Endothelial cell (in vitro differentiated cells): ENCODE results near the gene TAF9B. TPM values are rescaled to one million over a fixed set of nuclear protein-coding genes. Genes with fewer than 3 reads are reported as not detected.

Experiments
- DNase-seq: peaks from one replicate; pipeline ENCODE4 v3.0.0; 2021; ENCODE audit warnings: low spot score
- H3K27ac Mint-ChIP-seq: one replicate; pipeline ENCODE4 v1.8.0; 2021; ENCODE audit warnings: mixed read lengths, inconsistent platforms; ENCODE audit not compliant: unreplicated experiment
- H3K27me3 Mint-ChIP-seq: one replicate; pipeline ENCODE4 v1.8.0; 2021; ENCODE audit warnings: mild to moderate bottlenecking, moderate library complexity, mixed read lengths, inconsistent platforms; ENCODE audit not compliant: unreplicated experiment
- H3K36me3 Mint-ChIP-seq: one replicate; pipeline ENCODE4 v1.8.0; 2021; ENCODE audit warnings: mild to moderate bottlenecking, low read depth, mixed read lengths, inconsistent platforms; ENCODE audit not compliant: unreplicated experiment
- H3K4me1 Mint-ChIP-seq: one replicate; pipeline ENCODE4 v1.8.0; 2021; ENCODE audit warnings: mild to moderate bottlenecking, mixed read lengths, inconsistent platforms; ENCODE audit not compliant: unreplicated experiment
- H3K4me3 Mint-ChIP-seq: one replicate; pipeline ENCODE4 v1.8.0; 2021; ENCODE audit warnings: mild to moderate bottlenecking, mixed read lengths, inconsistent platforms; ENCODE audit not compliant: unreplicated experiment
- H3K9me3 Mint-ChIP-seq: one replicate; pipeline ENCODE4 v1.8.0; 2021; ENCODE audit warnings: mixed read lengths, inconsistent platforms; ENCODE audit not compliant: unreplicated experiment
- long read RNA-seq: library from polyadenylated mRNA; unstranded; transcript quantifications from one replicate; pipeline ENCODE4 v2.0.0, GENCODE V29; 2020; ENCODE audit not compliant: unreplicated experiment
- total RNA-seq: library from RNA; stranded (reverse); fragmentation: NEBNext Ultra II Directional; extraction: Animal tissue kit (Norgen Biotek cat#: 25700); gene quantifications from one replicate; pipeline ENCODE4 v1.2.1, GENCODE V29; 2021; ENCODE audit not compliant: unreplicated experiment
- TF ChIP-seq, protein P1 (sequence below): fragments of 200-600 bp; sonication (generic); IDR thresholded peaks from one replicate; pipeline ENCODE4 v1.5.0; 2021; ENCODE audit warnings: antibody characterized with exemption; ENCODE audit not compliant: unreplicated experiment

The TAF9B gene, protein sequence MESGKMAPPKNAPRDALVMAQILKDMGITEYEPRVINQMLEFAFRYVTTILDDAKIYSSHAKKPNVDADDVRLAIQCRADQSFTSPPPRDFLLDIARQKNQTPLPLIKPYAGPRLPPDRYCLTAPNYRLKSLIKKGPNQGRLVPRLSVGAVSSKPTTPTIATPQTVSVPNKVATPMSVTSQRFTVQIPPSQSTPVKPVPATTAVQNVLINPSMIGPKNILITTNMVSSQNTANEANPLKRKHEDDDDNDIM
- 19.5 TPM for total RNA-seq
- long read RNA-seq, transcript TAF9B-201 (7 exons, 2,713 nt), result major isoform, 9 of 14 reads
- long read RNA-seq, partial matches to known transcripts, result 0 of 14 reads
- long read RNA-seq, other reads (novel, unspliced or antisense), result 5 of 14 reads

DNA sequence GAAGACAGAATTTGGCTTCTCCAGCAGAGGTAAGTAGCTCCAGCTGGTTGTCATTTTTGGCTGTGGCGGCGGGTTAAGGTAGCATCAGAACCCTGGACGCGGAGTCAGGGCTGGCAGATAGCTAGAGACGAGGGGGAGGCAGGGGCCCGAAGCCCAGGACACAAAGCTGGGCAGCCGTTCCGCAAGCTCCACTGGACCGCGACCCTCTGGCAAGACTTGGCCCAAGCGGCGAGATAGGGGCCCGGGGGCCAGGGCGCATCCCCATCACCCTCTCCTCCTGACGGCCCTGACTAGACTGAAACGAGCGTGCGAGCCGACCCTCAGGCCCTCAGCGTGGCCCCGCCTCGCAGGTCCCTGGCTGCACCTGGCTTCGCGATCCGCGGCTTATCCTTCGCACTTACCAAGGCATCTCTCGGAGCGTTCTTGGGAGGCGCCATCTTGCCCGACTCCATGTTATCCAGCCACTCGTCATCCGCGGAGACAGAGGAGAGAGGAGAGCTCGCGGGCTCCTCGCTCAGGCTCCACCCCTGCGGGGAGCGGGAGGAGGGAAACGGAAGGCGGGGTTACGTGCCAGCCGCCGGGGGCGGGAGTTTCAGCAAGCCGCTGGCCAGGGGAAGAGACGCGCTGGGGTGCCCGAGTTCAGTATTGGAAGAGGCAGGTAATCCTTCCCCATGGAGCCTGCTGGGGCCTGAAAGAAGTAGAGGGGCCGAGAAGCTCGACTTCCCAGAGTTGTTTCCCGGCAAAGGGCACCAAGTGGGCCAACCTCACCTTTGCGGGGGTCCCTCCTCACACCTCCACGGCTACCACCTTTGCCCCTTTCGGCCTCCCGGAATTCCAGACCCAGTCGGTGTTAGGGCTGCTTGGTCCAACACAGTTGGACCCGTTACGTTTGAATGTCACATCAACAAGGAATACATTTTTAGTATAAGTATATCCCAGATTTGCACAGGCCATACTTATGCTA, at the start of gene TAF9B:
Gene TAF9B (minus strand): TSS at position 491 of the 964 bp plus-strand sequence. CDS start 39 bp downstream, at position 452.
- TF ChIP-seq, protein P1, sequence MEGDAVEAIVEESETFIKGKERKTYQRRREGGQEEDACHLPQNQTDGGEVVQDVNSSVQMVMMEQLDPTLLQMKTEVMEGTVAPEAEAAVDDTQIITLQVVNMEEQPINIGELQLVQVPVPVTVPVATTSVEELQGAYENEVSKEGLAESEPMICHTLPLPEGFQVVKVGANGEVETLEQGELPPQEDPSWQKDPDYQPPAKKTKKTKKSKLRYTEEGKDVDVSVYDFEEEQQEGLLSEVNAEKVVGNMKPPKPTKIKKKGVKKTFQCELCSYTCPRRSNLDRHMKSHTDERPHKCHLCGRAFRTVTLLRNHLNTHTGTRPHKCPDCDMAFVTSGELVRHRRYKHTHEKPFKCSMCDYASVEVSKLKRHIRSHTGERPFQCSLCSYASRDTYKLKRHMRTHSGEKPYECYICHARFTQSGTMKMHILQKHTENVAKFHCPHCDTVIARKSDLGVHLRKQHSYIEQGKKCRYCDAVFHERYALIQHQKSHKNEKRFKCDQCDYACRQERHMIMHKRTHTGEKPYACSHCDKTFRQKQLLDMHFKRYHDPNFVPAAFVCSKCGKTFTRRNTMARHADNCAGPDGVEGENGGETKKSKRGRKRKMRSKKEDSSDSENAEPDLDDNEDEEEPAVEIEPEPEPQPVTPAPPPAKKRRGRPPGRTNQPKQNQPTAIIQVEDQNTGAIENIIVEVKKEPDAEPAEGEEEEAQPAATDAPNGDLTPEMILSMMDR, result no peak
- Mint-ChIP-seq H3K27ac (peak within 1 kb of the TSS; percentile 42), H3K27me3 (peaks cover 1% of the 10 kb centered on the region), H3K4me3 (peak within 1 kb of the TSS; percentile 89), H3K9me3 (no peaks in the 10 kb centered on the region), H3K4me1 (peaks cover 3% of the 10 kb centered on the region), H3K36me3 (no peaks in the 10 kb centered on the region)
- DNase-seq, result peak; percentile 71

DNA sequence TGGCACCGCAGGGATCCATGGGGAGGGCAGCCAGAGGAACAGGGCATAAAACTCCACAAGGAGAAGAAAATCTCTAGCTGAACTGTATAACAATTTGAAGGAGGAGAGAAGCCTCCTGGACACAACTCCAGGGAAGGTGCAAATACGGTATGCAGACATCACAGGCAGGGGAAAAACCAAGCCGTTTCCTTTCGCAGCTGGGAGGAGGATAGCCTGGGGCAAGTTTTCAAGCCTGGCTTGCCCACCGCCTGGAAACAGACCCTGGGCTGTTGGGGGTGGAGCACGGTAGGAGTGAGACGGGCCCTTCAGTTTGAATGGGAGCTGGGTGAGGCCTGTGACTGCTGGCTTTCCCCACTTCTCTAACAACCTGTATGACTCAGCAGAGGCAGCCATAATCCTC, 43.4 kb upstream of the TAF9B start:
- no peak overlapping the region for H3K27ac Mint-ChIP-seq
- TF ChIP-seq, protein P1, result no peak
- peaks cover 3% of the 10 kb centered on the region for H3K27me3 Mint-ChIP-seq
- H3K4me1 Mint-ChIP-seq, result no peaks in the 10 kb centered on the region
- no peak overlapping the region for H3K4me3 Mint-ChIP-seq
- no peaks in the 10 kb centered on the region for H3K9me3 Mint-ChIP-seq
- DNase-seq, result no peak
- peaks cover 3% of the 10 kb centered on the region for H3K36me3 Mint-ChIP-seq

DNA sequence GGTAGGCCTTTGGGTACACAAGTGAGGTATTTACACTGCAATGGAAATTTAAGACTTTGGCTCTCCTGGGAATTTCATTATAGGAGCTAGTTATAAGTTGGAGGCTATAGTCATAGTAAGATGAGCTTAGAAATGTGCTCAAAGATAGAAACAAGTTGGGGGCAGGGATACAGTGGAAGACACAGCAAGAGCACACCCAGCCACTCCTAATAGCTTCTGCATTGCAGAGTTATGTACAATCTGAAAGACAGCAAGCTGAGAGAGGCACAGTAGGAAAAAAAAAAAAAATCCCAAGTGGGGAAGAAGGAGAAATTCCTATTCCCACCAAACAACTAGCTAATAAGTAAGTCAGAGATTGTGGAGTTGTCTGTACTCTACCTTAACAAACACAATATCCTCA, 41.9 kb upstream of the TAF9B start:
- no peak for DNase-seq
- Mint-ChIP-seq H3K4me3 (no peak overlapping the region), H3K9me3 (no peaks in the 10 kb centered on the region), H3K27ac (no peak overlapping the region), H3K4me1 (no peaks in the 10 kb centered on the region), H3K27me3 (peaks cover 3% of the 10 kb centered on the region), H3K36me3 (peaks cover 3% of the 10 kb centered on the region)
- TF ChIP-seq, protein P1, result no peak

DNA sequence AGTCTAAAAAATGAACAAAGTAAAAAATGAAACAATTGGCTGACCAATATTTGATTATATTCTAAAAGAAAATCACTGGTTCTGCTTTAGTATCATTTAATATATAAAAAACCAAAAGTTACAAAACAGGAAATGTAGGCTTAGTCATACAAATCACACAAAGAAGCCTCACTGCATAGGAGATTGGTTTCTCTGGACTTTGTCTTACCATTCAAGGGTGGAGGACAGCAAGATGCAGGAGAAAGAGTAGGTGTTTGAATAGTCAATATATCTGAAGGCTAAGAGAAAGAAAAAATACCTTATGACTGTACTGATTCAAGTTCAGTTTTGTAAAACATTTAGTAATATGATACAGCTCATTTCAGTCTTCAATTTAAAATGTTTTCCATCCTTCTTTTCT, 28.6 kb upstream of the TAF9B start:
- TF ChIP-seq, protein P1, result no peak
- Mint-ChIP-seq H3K36me3 (no peaks in the 10 kb centered on the region), H3K4me3 (no peak overlapping the region), H3K27ac (no peak overlapping the region), H3K27me3 (no peaks in the 10 kb centered on the region), H3K4me1 (peaks cover under 1% of the 10 kb centered on the region), H3K9me3 (no peaks in the 10 kb centered on the region)
- DNase-seq, result no peak
